Stimulated activated CD8-positive, alpha-beta memory T cell treated with anti-CD3 and anti-CD28 coated beads, Interleukin-7, amount 100 ng/mL, for 1 hour (primary cell): ENCODE results near the gene SLC9A6.
"Not testable (repeated sequence)": the region's sequence is repeated elsewhere in the genome, so short reads cannot be mapped to it uniquely, and the experiment has no call there.

Experiments
- DNase-seq, 2 donors: peaks; one replicate each; pipeline ENCODE4 v3.0.0-alpha.2; 2020; ENCODE audit warnings: low read depth in 2 of 2

Gene SLC9A6

DNA sequence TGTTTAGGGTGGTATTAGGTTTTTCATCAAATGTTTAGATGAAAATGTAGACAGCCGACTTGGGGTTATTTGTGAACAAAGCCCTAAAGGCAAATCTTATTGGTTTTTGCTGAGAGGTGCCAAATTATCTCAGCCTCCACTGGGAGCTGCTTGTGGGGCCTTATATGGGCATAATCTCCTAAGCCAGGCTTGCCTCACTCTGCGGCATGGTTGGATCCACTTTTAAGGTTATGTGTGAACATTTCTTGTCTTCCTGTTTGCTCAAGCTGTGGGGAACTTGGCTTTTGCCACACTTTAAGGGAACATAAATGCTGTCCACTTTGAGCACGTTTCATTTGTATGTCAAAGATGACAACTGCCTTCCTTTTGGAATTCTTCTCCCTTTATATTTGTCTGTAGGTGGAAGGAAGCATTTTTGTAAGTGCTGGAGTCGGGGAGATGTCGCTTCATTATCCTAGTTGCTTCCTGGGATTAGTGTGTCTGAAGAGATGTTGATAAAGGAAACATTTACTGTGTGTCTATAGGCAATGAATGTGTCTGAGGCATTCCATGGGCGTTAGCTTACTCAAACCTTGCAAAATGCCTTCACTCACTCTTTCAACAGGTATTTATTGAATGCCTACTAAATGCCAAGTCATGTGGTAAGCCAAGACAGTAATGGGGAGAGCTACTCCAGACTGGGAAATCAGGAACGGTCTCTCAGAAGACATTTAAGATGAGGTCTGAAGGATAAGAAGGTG lies 78.3 kb downstream of the SLC9A6 start:
- DNase-seq, result no peak

DNA sequence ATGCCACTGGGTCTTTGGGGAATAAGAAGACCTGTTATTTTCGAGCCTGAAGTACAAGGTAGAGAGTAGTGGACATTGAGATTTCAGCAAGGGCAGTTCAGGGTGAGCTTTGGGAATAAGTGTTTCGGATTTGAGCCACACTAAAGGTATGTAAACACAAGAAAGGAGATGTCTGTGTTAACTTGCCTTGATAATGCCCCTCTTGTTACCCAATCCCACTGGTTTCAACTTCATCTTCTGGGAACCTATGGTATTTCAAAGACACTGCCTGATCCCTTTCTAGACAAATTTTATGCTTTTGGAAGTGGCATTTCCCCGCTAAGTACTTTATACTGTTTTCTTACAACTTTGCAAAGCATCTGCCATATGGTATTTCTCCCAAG lies 79.4 kb downstream of the SLC9A6 start:
- DNase-seq, result no peak

DNA sequence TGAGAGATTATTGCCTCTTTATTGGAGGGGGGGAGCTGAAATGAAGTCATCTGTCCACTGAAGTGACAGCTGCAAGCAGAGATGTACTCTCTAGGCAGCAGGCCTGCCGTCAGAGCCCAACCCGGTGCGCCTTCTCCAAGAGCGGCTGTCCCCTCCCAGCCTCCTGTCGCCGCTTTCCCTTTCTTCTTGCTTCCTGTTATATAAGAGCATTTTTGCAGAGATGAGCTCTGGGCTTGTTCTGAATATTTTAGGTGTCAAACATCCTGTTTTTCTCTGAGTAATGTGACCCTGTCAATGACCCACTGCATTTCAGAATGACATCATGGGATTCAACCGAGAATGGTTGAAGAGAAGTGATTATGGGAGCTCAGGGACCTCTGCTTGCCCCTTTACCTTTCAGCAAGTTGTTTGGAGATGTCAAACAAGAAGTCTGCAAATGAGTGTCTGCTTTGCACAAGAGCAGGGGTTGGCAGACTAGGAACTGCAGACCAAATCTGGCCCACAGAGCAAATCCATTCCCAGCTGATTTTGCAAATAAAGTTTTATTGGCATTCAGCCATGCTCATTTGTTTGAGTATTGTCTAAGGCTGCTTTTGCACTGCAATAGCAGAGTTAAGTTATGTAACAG lies 79.9 kb downstream of the SLC9A6 start:
- DNase-seq, result no peak

DNA sequence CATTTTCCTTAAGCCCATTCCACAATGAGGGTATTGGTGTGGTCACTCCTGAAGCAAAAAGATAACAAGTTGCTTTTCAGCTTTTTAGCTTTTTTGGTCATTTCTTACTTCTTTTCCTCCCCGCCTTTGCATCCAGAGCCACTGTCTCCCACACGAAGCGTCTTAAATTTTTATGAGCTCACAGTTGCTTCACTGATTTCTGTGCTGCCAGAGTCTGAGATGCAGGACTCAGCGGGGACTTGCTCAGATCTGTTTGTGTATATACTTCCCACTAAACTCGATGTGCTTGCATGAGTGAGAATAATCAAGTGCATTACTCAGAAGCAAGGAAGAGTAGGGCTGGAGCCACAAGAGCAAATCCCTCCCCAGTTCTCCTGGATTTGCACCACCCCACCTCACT lies 81.9 kb downstream of the SLC9A6 start:
- no peak for DNase-seq

DNA sequence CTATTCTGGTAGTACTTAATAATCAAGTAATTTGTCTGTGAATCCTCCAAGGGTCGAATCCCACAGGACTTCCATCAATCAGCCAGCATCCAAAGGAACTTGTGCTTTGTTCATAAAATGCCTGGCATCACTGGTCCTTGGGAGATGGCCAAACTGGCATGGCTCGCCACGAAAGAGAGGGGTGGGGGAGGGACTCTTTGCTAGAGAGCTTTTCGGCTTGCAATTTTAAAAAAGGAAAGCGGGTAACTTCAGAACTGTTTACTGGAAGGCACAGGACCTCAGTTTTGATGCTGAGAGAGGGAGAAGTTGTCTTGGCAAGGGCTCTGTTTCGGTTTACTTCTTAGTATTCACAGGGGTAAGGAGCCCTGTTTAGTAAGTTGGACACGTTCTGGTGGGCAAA lies 82.7 kb downstream of the SLC9A6 start:
- DNase-seq, result no peak

DNA sequence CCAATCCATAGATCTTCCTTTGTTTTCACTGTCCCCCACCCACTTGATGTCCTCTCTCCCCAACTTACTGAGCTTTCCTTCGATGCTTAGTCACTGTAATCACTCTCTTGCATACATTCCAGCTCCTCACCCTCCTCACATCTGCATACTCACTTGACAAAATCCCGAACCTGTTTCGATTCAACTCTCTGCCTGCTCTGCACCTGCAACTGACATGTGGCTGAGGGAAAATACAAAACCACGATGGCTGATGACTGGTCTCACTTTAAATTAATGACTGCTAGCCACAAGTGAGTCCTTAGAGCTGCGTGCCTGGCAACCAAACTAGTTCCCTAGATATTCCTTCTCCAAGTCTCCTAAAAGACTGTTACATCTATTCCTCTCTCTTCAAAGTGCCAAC lies 91.7 kb downstream of the SLC9A6 start:
- no peak for DNase-seq

DNA sequence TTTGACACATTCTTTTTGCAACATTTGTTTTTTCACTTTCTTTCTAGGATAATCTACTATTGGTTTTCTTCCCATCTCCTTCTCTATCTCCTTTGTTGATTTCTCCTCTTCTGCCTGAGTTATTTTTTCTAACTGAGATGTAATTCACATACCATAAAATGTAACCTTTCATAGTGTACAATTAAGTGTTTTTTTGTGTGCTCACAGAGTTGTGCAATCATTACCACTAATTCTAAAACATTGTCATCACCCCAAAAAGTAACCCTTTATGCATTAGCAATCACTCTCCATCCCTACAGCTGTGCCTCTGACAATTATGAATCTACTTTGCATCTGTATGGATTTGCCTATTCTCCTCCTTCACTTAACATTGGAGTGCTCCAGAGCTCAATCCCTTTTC lies 95.5 kb downstream of the SLC9A6 start:
- no peak for DNase-seq

DNA sequence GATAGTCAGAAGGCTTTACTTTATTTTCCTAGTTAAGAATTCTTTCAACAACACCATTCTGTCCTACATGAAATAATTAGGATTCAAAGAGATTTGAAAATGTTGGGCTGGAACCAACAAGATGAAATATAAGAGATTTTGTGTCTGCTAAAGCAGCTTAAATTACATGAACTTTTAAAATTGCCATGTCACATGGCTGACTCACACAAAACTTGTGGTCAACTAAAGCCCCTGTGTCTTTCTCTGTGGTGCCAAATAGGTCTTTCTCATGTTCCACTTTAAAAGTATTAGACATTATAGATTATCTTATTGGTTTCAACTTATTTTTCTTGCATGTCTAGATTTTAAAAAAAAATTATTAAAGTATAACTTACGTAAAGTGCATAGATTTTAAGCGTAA lies 101.3 kb downstream of the SLC9A6 start:
- no peak for DNase-seq

DNA sequence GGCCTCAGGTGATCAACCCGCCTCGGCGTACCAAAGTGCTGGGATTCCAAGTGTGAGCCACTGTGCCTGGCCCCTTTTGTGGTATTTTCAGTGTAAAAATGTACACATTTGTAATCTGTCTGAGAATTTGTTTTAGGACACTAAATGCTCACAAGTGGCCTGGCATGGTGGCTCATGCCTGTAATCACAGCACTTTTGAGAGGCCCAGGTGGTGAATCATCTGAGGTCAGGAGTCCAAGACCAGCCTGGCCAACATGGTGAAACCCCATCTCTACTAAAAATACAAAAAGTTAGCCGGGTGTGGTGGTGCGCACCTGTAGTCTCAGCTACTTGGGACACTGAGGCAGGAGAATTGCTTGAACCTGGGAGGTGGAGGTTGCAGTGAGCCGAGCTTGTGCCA lies 106.7 kb downstream of the SLC9A6 start:
- not testable (repeated sequence) for DNase-seq

DNA sequence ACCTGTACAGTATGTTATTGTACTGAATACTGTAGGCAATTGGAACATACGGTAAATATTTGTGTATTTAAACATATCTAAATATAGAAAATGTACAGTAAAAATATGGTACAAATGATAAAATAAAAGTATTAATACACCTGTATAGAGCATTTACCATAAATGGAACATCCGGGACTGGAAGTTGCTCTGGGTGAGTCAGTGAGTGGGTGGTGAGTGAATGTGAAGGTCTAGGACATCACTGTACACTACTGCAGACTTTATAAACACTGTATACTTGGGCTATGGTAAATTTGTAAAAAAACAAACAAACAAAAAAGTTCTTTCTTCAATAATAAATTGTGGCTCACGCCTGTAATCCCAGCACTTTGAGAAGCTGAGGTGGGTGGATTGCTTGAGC lies 109.7 kb downstream of the SLC9A6 start:
- no peak for DNase-seq
